ENCODE measurements around the gene LIM2. TPM values are rescaled to one million over a fixed set of nuclear protein-coding genes. Genes with fewer than 3 reads are reported as not detected.

Gene LIM2
- total RNA-seq, 3 donors from 2014 or later (not counting 1 experiment from before 2014, with no cell fraction given) = 5.9 to 10.3 (median 8.5) TPM

- ATAC-seq (no peak), DNase-seq (no peak)
- H3K27me3 Mint-ChIP-seq (ENCODE audit: low read depth in 2 of 2) = no peaks in the 10 kb centered on the region
- WGBS (ENCODE audit: insufficient coverage) = 77% methylated on average over 10 of the region's 10 CpGs
- Histone ChIP-seq H3K9me3 (ENCODE audit: control insufficient read depth, insufficient read depth, low read length) (no peaks in the 10 kb centered on the region), H3K4me1 (ENCODE audit: control insufficient read depth, insufficient read depth, low read length) (peaks cover 13% of the 10 kb centered on the region), H3K27ac (ENCODE audit: low read length) (no peak overlapping the region), H3K27me3 (ENCODE audit: control insufficient read depth, insufficient read depth, low read length) (no peaks in the 10 kb centered on the region), H3K36me3 (ENCODE audit: control insufficient read depth, insufficient read depth, low read length) (peaks cover 18% of the 10 kb centered on the region), H3K4me3 (ENCODE audit: low read length) (no peak overlapping the region)
- intact Hi-C loops (cut with micrococcal nuclease) = no loop called here
- H3K36me3 Mint-ChIP-seq = no peaks in the 10 kb centered on the region
- H3K4me3 Mint-ChIP-seq = no peak overlapping the region
- TF ChIP-seq CTCF (IDR thresholded peaks at IDR 0.05) = no peak
- peaks cover 0 to 6% of the 10 kb centered on the region in 2 donors for H3K4me1 Mint-ChIP-seq
- H3K9me3 Mint-ChIP-seq = no peaks in the 10 kb centered on the region
- H3K27ac Mint-ChIP-seq = no peak overlapping the region
Observed at GRCh38 chr19:51347209-51347928, 40.4 kb downstream of the LIM2 start.

- Mint-ChIP-seq H3K27ac (no peak overlapping the region), H3K27me3 (ENCODE audit: low read depth in 2 of 2) (no peaks in the 10 kb centered on the region), H3K4me3 (no peak overlapping the region), H3K9me3 (no peaks in the 10 kb centered on the region), H3K36me3 (no peaks in the 10 kb centered on the region), H3K4me1 (peaks cover 0 to 6% of the 10 kb centered on the region in 2 donors)
- Histone ChIP-seq H3K9me3 (ENCODE audit: control insufficient read depth, insufficient read depth, low read length) (no peaks in the 10 kb centered on the region), H3K36me3 (ENCODE audit: control insufficient read depth, insufficient read depth, low read length) (peaks cover 18% of the 10 kb centered on the region), H3K27me3 (ENCODE audit: control insufficient read depth, insufficient read depth, low read length) (no peaks in the 10 kb centered on the region), H3K4me1 (ENCODE audit: control insufficient read depth, insufficient read depth, low read length) (peaks cover 13% of the 10 kb centered on the region), H3K27ac (ENCODE audit: low read length) (no peak overlapping the region), H3K4me3 (ENCODE audit: low read length) (no peak overlapping the region)
- 96% methylated on average over 16 of the region's 17 CpGs for WGBS (ENCODE audit: insufficient coverage)
- ATAC-seq (no peak), DNase-seq (no peak)
- no peak for TF ChIP-seq CTCF (IDR thresholded peaks at IDR 0.05)
- intact Hi-C loops (cut with micrococcal nuclease) = no loop called here
Observed at GRCh38 chr19:51346742-51347141, 41.0 kb downstream of the LIM2 start.

GRCh38 chr19:51345076-51345620, 42.6 kb downstream of the LIM2 start:
- no peak for TF ChIP-seq CTCF (IDR thresholded peaks at IDR 0.05)
- H3K9me3 ChIP-seq (ENCODE audit: control insufficient read depth, insufficient read depth, low read length) = no peaks in the 10 kb centered on the region
- ATAC-seq (no peak), DNase-seq (no peak)
- H3K27ac Mint-ChIP-seq = no peak overlapping the region
- H3K27ac ChIP-seq (ENCODE audit: low read length) = peak overlapping the region; percentile 44
- peaks cover 19% of the 10 kb centered on the region for H3K4me1 ChIP-seq (ENCODE audit: control insufficient read depth, insufficient read depth, low read length)
- H3K4me3 ChIP-seq (ENCODE audit: low read length) = no peak overlapping the region
- H3K9me3 Mint-ChIP-seq = no peaks in the 10 kb centered on the region
- intact Hi-C loops (cut with micrococcal nuclease) = no loop called here
- H3K36me3 Mint-ChIP-seq = no peaks in the 10 kb centered on the region
- H3K4me3 Mint-ChIP-seq = no peak overlapping the region
- WGBS (ENCODE audit: insufficient coverage) = 97% methylated on average over 9 of the region's 9 CpGs
- no peaks in the 10 kb centered on the region for H3K27me3 ChIP-seq (ENCODE audit: control insufficient read depth, insufficient read depth, low read length)
- H3K27me3 Mint-ChIP-seq (ENCODE audit: low read depth in 2 of 2) = peaks cover 0 to 4% of the 10 kb centered on the region in 2 donors
- peaks cover 10% of the 10 kb centered on the region for H3K36me3 ChIP-seq (ENCODE audit: control insufficient read depth, insufficient read depth, low read length)
- peaks cover 0 to 12% of the 10 kb centered on the region in 2 donors for H3K4me1 Mint-ChIP-seq

All from natural killer cell (primary cell).